GM18909 (cell line): Measurements from ENCODE around the gene NHSL2.
A peak's percentile ranks its signal among the peaks of the same experiment; 100 is the strongest.

Experiments used
- ATAC-seq: cut with Tn5 transposase; IDR thresholded peaks from one replicate; pipeline ENCODE4 v1.9.1; 2021; ENCODE audit warnings: mild to moderate bottlenecking; ENCODE audit not compliant: unreplicated experiment, poor library complexity

Gene NHSL2

GRCh38 chrX:72060196-72060920 lies 149.7 kb downstream of the NHSL2 start:
- no peak for ATAC-seq

DNA sequence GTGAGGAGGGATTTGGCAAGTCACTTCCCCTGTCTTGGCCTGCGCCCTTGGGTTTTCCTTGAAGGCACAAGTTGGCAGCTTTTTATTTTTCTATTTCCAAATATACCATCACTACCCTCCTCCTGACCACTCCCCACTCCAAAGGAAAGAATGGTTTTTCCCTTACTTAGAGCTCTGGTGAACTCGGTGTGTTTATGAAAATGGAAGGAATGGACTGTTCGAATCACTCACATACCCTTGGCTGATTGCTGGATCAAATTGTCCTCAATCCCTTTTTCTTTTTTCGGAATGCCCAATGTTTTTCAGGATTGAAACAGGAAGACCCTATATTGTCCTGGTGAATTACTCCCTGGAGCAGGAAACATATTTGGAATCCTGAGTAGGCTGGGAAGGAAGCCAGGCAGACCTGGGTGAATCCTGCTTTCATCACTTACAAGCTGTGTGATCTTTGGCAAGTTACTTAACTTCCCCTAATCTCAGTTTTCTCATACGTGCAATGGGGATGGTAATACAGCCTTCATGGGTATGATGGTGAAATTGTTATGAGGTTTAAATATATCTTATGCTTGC lies 150.4 kb downstream of the NHSL2 start:
- no peak for ATAC-seq

- ATAC-seq, result no peak
Measured at GRCh38 chrX:72062916-72063315, 152.3 kb downstream of the NHSL2 start.

GRCh38 chrX:72069350-72070160 lies 158.9 kb downstream of the NHSL2 start:
- ATAC-seq, result no peak

- ATAC-seq, result no peak
Measured at GRCh38 chrX:72071213-72071612, 160.6 kb downstream of the NHSL2 start.

DNA sequence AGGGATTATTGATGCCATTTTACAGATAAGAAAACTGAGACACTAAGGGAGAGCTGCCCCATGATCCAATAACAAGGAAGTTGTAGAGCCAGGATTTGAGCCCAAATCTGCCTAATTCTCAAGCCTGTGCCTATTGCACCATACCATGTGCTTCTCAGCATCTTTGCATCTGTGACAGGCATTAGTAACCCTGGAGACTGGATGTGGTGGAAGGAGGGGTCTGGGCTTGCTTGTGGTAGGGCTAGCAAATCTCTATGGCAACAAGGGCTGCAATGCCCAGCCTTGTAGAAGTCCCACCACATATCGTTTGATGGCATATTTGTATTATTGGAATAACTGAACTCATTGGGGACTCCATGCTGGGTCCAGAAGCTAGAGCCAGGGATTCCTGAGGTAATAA lies 163.0 kb downstream of the NHSL2 start:
- ATAC-seq, result no peak

DNA sequence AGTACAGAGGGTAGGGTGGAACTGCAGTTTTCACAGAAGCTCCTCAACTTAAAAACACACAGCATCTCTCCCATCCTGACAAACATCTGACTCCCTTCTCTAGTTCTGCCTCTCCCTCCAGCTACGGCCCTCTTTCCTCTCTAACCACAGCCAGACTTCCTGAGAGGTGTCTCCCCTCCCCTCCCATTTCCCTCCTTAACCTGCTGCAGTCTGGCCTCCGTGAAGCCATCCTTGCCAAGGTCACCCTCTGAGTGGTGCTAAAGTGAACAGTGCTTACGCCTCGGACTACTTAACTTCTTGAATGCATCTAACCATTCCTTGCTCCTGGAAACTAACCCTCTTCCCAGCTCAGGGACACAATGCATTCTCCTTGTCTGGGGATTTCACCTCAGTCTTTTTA lies 167.8 kb downstream of the NHSL2 start:
- no peak for ATAC-seq

GRCh38 chrX:72079607-72080006 lies 169.0 kb downstream of the NHSL2 start:
- ATAC-seq, result no peak

- no peak for ATAC-seq
Measured at GRCh38 chrX:72080150-72080549, 169.5 kb downstream of the NHSL2 start.

DNA sequence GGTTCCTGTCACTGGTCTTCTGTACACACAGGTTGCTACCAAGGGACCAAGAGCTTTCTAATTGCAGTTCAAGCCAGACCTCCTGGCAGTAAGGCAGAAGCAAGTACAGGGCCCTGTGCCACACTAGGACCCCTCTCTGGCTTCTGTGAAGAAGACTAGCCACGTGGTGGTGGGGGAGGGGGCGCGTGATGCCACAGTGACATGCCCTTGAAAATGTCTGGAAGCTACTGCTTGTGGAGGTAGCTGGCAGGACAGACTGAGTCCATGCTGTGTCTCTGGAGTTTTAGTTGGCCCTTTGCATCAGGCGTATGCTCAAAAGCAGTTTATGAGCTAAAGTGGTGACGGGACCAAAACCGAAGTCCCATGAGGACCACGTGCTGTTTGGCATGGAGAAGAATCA lies 170.2 kb downstream of the NHSL2 start:
- ATAC-seq, result no peak

GRCh38 chrX:72081605-72082320 lies 171.1 kb downstream of the NHSL2 start:
- ATAC-seq, result no peak

GRCh38 chrX:72083291-72083690 lies 172.6 kb downstream of the NHSL2 start:
- ATAC-seq, result no peak

- no peak for ATAC-seq
Measured at GRCh38 chrX:72084114-72084513, 173.5 kb downstream of the NHSL2 start.

DNA sequence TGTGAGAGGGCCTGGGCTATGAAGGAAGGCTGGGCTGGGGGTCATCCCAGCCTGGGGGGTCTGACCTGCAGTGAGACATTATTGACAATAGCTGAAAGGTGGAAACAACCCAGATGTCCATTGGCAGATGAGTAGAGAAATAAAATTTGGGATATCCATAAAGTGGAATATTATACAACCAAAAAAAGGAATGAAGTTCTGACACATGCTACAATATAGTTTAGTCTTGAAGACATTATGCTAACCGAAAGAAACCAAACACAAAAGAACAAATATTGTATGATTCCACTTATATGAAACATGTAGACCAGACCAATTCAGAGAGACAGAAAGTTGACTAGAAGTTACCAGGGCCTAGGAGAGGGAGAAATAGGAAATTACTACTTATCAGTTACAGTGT lies 176.3 kb downstream of the NHSL2 start:
- no peak for ATAC-seq

DNA sequence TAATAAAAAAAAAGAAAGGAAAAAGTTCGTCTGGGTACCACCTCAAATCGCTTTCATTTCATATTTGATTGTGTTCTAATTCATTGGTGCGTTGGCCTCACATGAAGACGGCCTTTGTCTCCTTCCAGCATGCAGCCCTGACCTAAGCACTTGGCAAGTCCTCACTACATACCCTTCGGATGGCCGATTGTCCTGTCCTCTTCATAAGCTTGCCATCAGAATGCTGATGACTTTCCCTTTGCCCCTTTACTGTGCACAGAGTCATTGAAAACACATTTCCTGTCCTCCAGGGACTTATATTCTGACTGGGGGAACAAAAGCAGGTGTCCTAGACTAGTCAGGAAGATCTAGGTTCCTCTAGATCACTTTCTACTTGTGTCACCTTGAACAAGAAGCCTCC lies 178.1 kb downstream of the NHSL2 start:
- ATAC-seq, result no peak

DNA sequence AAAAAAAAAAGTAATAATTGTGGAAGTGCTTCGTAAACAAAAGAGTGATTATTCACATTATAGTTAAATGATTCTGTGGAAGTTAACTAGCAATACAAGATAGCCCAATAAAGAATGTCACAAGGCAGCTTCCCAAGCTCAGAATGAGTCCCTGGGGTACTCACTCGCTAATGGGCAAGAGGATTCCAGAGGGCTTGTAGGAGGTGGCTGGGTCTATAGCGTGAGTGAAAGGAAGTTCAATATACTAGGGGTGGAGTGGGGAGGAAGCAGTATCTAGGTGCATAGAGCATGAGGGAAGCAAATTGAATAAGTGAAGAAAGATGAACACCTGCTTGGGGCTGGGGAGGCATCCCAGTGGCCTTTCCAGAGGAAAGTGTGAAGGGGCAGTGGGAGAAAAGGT lies 178.6 kb downstream of the NHSL2 start:
- no peak for ATAC-seq

GRCh38 chrX:72094894-72095293 lies 184.2 kb downstream of the NHSL2 start:
- ATAC-seq, result peak; percentile 85

DNA sequence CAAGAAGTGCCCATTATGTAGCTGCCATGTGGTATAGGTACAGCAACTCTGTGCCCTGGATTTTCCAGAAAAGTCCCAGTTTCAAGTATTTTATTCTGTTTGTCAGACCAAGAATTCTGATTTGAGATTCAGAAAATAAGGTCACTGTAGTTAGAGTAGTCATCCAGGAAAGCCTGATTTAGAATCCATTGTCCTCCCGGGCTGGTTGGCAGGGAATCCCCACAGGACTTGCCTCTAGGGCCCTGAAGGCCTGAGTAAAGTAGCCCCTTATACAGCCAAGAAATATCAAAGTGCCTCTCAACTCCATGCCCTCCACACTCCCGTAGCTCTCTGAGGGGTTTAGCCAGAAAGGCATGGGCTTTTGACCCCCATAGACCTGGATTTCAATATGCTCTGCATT lies 184.7 kb downstream of the NHSL2 start:
- ATAC-seq, result no peak

- ATAC-seq, result no peak
Measured at GRCh38 chrX:72097098-72097497, 186.5 kb downstream of the NHSL2 start.

DNA sequence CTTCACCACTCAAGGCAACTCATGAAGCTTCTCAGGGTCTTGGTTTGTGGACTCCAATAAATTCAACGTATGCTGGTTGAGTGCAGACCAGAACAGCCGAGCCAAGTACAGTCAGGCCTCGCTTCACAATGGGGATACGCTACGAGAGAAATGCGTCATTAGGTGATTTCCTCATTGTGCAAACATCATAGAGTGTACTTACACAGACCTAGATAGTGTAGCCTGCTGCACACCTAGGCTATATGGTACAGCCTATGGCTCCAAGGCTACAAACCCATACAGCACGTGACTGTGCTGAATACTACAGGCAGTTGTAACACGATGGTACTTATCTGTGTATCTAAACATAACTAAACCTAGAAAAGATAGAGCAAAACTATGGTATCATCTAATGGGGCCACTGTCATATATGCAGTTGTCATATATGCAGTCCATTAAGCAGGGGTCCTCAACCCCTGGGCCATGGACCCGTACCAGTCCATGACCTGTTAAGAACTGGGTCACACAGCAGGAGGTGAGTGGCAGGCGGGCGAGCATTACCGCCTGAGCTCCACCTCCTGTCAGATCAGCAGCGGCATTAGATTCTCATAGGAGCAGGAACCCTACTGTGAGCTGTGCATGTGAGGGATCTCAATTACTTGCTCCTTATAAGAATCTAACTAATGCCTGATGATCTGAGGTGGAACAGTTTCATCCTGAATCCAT lies 189.6 kb downstream of the NHSL2 start:
- ATAC-seq, result no peak
